Astrocyte of the spinal cord (primary cell): ENCODE measurements around the gene XXYLT1.
A peak's percentile ranks its signal among the peaks of the same experiment; 100 is the strongest.

Source experiments
- DNase-seq: peaks from one replicate; pipeline ENCODE4 v3.0.0; 2011; ENCODE audit warnings: low read depth, low spot score
- H3K4me3 ChIP-seq: 2 replicates; pipeline ENCODE4 v1.5.1; 2011; ENCODE audit warnings: low read depth, mild to moderate bottlenecking, low read length, moderate library complexity
- CTCF ChIP-seq: IDR thresholded peaks from 2 replicates; pipeline ENCODE4 v1.5.1; 2012; ENCODE audit warnings: low read depth, mild to moderate bottlenecking, low read length, inconsistent platforms
- in situ Hi-C: cut with HindIII; loops from 2 replicates; pipeline ENCODE4 v1.10.0; 2017; ENCODE audit warnings: low sequenced_read_pairs

Gene XXYLT1

GRCh38 chr3:195184716-195185421 is 86.1 kb downstream of the XXYLT1 start:
- TF ChIP-seq CTCF: no peak
- in situ Hi-C loops: no loop called here
- DNase-seq: no peak

GRCh38 chr3:195183071-195183776 is 87.7 kb downstream of the XXYLT1 start:
- no peak for DNase-seq
- in situ Hi-C loops: no loop called here

More at GRCh38 chr3:195184716-195185421, 86.1 kb downstream of the XXYLT1 start:
- H3K4me3 ChIP-seq: no peak overlapping the region

GRCh38 chr3:195182470-195182795 is 88.5 kb downstream of the XXYLT1 start:
- no peak for TF ChIP-seq CTCF
- DNase-seq: peak; percentile 63
- in situ Hi-C loops: no loop called here
- H3K4me3 ChIP-seq: no peak overlapping the region

More at GRCh38 chr3:195183071-195183776, 87.7 kb downstream of the XXYLT1 start:
- H3K4me3 ChIP-seq: no peak overlapping the region
- TF ChIP-seq CTCF: no peak

GRCh38 chr3:195181741-195182469 is 89.1 kb downstream of the XXYLT1 start:
- no peak for TF ChIP-seq CTCF
- no peak for DNase-seq
- in situ Hi-C loops: no loop called here
- H3K4me3 ChIP-seq: no peak overlapping the region

GRCh38 chr3:195181113-195181498 is 89.9 kb downstream of the XXYLT1 start:
- no peak overlapping the region for H3K4me3 ChIP-seq
- no peak for DNase-seq
- TF ChIP-seq CTCF: no peak
- in situ Hi-C loops: no loop called here

GRCh38 chr3:195180490-195181112 is 90.4 kb downstream of the XXYLT1 start:
- no peak for DNase-seq
- TF ChIP-seq CTCF: no peak
- no peak overlapping the region for H3K4me3 ChIP-seq
- in situ Hi-C loops: no loop called here
